Measurements from ENCODE around the gene PCYT1A.

DNA sequence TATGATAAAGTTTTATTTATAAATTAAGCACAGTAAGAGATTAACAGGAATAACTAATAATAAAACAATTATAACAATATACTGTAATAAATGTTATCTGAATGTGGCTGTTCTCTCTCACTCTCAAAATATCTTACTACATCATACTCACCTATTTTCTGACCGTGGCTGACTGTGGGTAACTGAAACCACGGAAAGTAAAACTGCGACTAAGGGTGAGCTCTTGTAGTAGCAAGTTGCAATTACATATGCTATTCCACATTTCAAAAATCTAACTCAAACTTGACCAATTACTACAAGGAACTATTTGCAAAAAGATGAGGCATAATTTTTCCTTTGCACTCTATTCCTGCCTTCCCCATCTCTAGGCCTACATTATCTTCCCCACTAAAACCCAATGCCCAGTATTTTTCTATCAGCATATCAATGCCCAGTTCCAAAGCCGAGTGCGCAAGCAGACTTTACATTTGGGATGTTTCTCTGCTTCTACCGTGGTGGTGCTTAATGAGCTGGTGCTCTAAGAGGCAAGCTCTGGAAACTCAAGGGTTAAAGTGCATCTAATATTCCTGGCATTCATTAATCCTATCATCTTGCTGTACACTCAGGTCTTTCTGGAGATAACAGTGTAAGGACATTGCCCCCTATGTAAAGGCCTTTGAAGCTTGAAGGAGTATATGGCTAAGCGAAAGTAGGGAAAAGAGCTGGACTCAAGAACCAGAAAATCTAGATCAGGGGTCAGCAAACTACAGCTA is 6.7 kb downstream of the PCYT1A start:
- TF ChIP-seq, protein P1, sequence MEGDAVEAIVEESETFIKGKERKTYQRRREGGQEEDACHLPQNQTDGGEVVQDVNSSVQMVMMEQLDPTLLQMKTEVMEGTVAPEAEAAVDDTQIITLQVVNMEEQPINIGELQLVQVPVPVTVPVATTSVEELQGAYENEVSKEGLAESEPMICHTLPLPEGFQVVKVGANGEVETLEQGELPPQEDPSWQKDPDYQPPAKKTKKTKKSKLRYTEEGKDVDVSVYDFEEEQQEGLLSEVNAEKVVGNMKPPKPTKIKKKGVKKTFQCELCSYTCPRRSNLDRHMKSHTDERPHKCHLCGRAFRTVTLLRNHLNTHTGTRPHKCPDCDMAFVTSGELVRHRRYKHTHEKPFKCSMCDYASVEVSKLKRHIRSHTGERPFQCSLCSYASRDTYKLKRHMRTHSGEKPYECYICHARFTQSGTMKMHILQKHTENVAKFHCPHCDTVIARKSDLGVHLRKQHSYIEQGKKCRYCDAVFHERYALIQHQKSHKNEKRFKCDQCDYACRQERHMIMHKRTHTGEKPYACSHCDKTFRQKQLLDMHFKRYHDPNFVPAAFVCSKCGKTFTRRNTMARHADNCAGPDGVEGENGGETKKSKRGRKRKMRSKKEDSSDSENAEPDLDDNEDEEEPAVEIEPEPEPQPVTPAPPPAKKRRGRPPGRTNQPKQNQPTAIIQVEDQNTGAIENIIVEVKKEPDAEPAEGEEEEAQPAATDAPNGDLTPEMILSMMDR (IDR thresholded peaks at IDR 0.05), result no peak
- TF ChIP-seq POLR2A (IDR thresholded peaks at IDR 0.05), result no peak
